Body of pancreas (tissue), 4 donors: ENCODE data around the gene DIDO1. TPM values are rescaled to one million over a fixed set of nuclear protein-coding genes. Genes with fewer than 3 reads are reported as not detected.

Experiments
- ATAC-seq: fragments of 150-250 bp; one replicate; pipeline ENCODE4 v1.9.1; 2016
- DNase-seq, 4 donors: peaks; one replicate each; pipeline ENCODE4 v3.0.0-alpha.2; 2019
- H3K27ac ChIP-seq, 4 donors: fragments of 200-600 bp; sonication (generic); 1 replicate in 3 of 4; 2 replicates in 1 of 4; pipeline versions ENCODE4 v1.5.1 to v1.6.1; 2016 to 2019; ENCODE audit warnings: mild to moderate bottlenecking in 1 of 4, mixed read lengths in 1 of 4, moderate library complexity in 1 of 4
- H3K27me3 ChIP-seq, 2 donors: fragments of 200-600 bp; sonication (generic); one replicate each; pipeline ENCODE4 v1.6.0; 2016; ENCODE audit warnings: mild to moderate bottlenecking in 1 of 2
- H3K36me3 ChIP-seq, 2 donors: fragments of 200-600 bp; sonication (generic); replicated peaks in 1 of 2; 2 replicates each; pipeline ENCODE4 v1.5.1; 2016; ENCODE audit warnings: low read depth in 2 of 2; ENCODE audit not compliant: insufficient read depth in 1 of 2
- H3K4me1 ChIP-seq: fragments of 200-600 bp; sonication (generic); one replicate; pipeline ENCODE4 v1.6.0; 2016
- H3K4me3 ChIP-seq, 2 donors: fragments of 200-600 bp; sonication (generic); 1 replicate in 1 of 2; 2 replicates in 1 of 2; pipeline ENCODE4 v1.5.1; 2016 to 2019
- H3K9me3 ChIP-seq, 3 donors: fragments of 200-600 bp; sonication (generic); 1 replicate in 2 of 3; 2 replicates in 1 of 3; pipeline ENCODE4 v1.5.1; 2016
- CTCF ChIP-seq, 7 experiments: fragments of 450-650 bp in 4 of 7; fragments of 200-600 bp in 3 of 7; sonication (generic) in 3 of 7; IDR thresholded peaks; one replicate each; pipeline ENCODE4 v1.5.1; 2016 to 2019; ENCODE audit warnings: antibody characterized with exemption in 7 of 7
- POLR2A ChIP-seq, 3 donors: fragments of 450-650 bp; IDR thresholded peaks; one replicate each; pipeline ENCODE4 v1.6.1; 2016; ENCODE audit warnings: antibody characterized with exemption in 3 of 3, mild to moderate bottlenecking in 2 of 3
- WGBS, 2 donors: methylation state at CpG; one replicate each; pipeline ENCODE4 v1.1.5; 2017; 5-methylcytosine and 5-hydroxymethylcytosine counted together
- intact Hi-C: fragments of 100-400 bp; cut with DNase I; formaldehyde crosslinking; loops from one replicate; pipeline ENCODE4 v1.15.1; 2023
- total RNA-seq, 2 donors: library from RNA; depleted of rRNA; stranded (reverse); fragments of >200 nt; gene quantifications; one replicate each; pipeline ENCODE4 v1.1.0, GENCODE V29; 2016

DIDO1 gene
- total RNA-seq, 2 donors from 2014 or later: 38.4 to 51.7 TPM

- Histone ChIP-seq H3K27me3 (no peaks in the 10 kb centered on the region), H3K4me3 (no peak overlapping the region), H3K9me3 (no peaks in the 10 kb centered on the region), H3K4me1 (peaks cover 8% of the 10 kb centered on the region), H3K27ac (no peak overlapping the region), H3K36me3 (no peaks in the 10 kb centered on the region)
- intact Hi-C loops: no loop called here
- WGBS, 2 donors: 70 to 82% methylated on average over 8 of the region's 8 CpGs
- DNase-seq (no peak), ATAC-seq (no peak)
- no peak for TF ChIP-seq POLR2A (IDR thresholded peaks at IDR 0.05)
- no peak for TF ChIP-seq CTCF (IDR thresholded peaks at IDR 0.05)
These were observed 88.5 kb downstream of the DIDO1 start for GRCh38 chr20:62837790-62838127.

- TF ChIP-seq CTCF (IDR thresholded peaks at IDR 0.05) (no peak), POLR2A (IDR thresholded peaks at IDR 0.05) (no peak)
- no peaks in the 10 kb centered on the region for H3K36me3 ChIP-seq
- ATAC-seq (no peak), DNase-seq (no peak)
- H3K27me3 ChIP-seq: no peaks in the 10 kb centered on the region
- H3K4me1 ChIP-seq: peaks cover 15% of the 10 kb centered on the region
- WGBS, 2 donors: 74 to 81% methylated on average over 15 to 19 of the region's 19 CpGs
- H3K4me3 ChIP-seq: no peak overlapping the region
- no peaks in the 10 kb centered on the region for H3K9me3 ChIP-seq
- intact Hi-C loops: no loop called here
- no peak overlapping the region for H3K27ac ChIP-seq
These were observed 89.3 kb downstream of the DIDO1 start for GRCh38 chr20:62836967-62837490.

- Histone ChIP-seq H3K9me3 (no peaks in the 10 kb centered on the region), H3K27ac (no peak overlapping the region), H3K27me3 (no peaks in the 10 kb centered on the region), H3K4me1 (peaks cover 23% of the 10 kb centered on the region), H3K36me3 (no peaks in the 10 kb centered on the region), H3K4me3 (no peak overlapping the region)
- intact Hi-C loops: no loop called here
- TF ChIP-seq CTCF (IDR thresholded peaks at IDR 0.05): no peak
- TF ChIP-seq POLR2A (IDR thresholded peaks at IDR 0.05): no peak
- 61 to 65% methylated on average over 36 to 52 of the region's 52 CpGs for WGBS, 2 donors
- no peak for DNase-seq
- ATAC-seq: no peak
These were observed 90.1 kb downstream of the DIDO1 start for GRCh38 chr20:62835931-62836861.

- H3K36me3 ChIP-seq: no peaks in the 10 kb centered on the region
- H3K27ac ChIP-seq: no peak overlapping the region
- no peak overlapping the region for H3K4me3 ChIP-seq
- TF ChIP-seq POLR2A (IDR thresholded peaks at IDR 0.05) (no peak), CTCF (IDR thresholded peaks at IDR 0.05) (no peak)
- peaks cover 27% of the 10 kb centered on the region for H3K4me1 ChIP-seq
- ATAC-seq (no peak), DNase-seq (no peak)
- intact Hi-C loops: no loop called here
- no peaks in the 10 kb centered on the region for H3K27me3 ChIP-seq
- no peaks in the 10 kb centered on the region for H3K9me3 ChIP-seq
- WGBS, 2 donors: 69 to 70% methylated on average over 15 to 24 of the region's 24 CpGs
These were observed 91.2 kb downstream of the DIDO1 start for GRCh38 chr20:62834967-62835730.
